ENCODE data around the gene PLA2G10.
"Not testable (repeated sequence)": the region's sequence is repeated elsewhere in the genome, so short reads cannot be mapped to it uniquely, and the experiment has no call there.

Gene PLA2G10

GRCh38 chr16:14667347-14668266, 26.5 kb downstream of the PLA2G10 start:
- no peak for FAIRE-seq
- DNase-seq (ENCODE audit: low spot score), result no peak

DNA sequence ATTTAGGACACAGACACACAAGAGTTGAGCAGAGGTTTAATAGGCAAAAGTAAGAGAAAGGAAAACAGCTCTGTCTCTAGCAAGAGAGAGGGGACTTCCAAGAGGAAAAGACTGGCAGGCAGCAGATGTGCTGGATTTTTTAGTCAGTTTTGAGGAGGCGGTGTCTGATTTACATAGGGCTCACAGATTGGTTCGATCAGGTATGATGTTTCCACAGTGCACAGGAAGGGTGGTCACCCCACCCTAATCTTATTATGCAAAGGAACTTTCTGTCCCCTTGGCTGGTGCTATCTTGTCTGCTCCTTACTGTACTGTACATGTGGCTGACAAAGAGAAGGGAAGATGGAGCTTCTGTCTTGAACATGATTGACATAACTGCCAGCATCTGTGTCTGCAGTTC, 36.0 kb downstream of the PLA2G10 start:
- FAIRE-seq (no peak), DNase-seq (ENCODE audit: low spot score) (no peak)

DNA sequence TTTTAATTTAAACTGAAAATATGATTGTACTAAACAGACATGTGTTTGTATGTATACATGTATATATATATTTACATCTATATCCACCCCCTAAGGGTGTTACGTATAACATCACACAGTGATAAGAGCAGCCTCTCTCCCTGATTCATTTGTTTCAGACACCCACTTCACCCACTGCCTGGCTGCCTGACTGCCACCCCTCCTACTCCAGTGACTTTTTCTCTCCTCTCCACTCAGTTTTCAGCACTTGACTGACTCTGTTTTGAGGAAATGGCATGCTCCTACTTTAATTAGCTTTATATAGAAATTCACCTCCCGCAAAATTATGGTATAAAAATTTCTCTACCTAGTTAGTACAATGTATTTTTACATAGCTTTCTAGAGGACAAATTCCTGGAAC, 41.4 kb downstream of the PLA2G10 start:
- FAIRE-seq (no peak), DNase-seq (ENCODE audit: low spot score) (no peak)

- FAIRE-seq (no peak), DNase-seq (ENCODE audit: low spot score) (no peak)
These were observed 43.5 kb downstream of the PLA2G10 start for GRCh38 chr16:14650629-14651028.

DNA sequence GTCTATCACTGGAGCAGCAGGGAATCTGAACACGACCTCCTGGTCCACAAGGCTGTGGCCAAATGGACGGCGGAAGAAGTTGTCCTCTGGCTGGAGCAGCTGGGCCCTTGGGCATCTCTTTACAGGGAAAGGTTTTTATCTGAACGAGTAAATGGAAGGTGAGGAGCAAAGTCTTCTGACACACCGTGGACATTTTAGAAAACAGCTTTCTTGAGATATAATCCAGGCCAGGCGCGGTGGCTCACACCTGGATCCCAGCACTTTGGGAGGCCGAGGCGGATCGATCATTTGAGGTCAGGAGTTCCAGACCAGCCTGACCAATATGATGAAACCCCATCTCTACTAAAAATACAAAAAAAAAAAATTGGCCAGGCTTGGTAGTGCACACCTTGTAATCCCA, 44.3 kb downstream of the PLA2G10 start:
- DNase-seq (ENCODE audit: low spot score), result no peak
- no peak for FAIRE-seq

- FAIRE-seq (no peak), DNase-seq (ENCODE audit: low spot score) (no peak)
These were observed 52.2 kb downstream of the PLA2G10 start for GRCh38 chr16:14641926-14642325.

GRCh38 chr16:14641206-14641605, 52.9 kb downstream of the PLA2G10 start:
- no peak for FAIRE-seq

GRCh38 chr16:14640538-14640937, 53.6 kb downstream of the PLA2G10 start:
- DNase-seq (ENCODE audit: low spot score) (no peak), FAIRE-seq (no peak)

More at GRCh38 chr16:14641206-14641605, 52.9 kb downstream of the PLA2G10 start:
- no peak for DNase-seq (ENCODE audit: low spot score)

DNA sequence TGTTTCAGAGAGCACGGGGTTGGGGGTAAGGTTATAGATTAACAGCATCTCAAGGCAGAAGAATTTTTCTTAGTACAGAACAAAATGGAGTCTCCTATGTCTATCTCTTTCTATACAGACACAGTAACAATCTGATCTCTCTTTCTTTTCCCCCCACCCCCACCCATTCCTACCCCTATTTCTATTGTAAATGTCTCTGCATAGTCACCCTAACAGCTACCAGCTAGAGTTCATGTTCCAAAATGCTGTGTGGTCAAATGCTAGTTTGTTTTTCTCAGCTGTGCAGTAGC, 57.2 kb downstream of the PLA2G10 start:
- FAIRE-seq; DNase-seq (ENCODE audit: low spot score): not testable (repeated sequence)

DNA sequence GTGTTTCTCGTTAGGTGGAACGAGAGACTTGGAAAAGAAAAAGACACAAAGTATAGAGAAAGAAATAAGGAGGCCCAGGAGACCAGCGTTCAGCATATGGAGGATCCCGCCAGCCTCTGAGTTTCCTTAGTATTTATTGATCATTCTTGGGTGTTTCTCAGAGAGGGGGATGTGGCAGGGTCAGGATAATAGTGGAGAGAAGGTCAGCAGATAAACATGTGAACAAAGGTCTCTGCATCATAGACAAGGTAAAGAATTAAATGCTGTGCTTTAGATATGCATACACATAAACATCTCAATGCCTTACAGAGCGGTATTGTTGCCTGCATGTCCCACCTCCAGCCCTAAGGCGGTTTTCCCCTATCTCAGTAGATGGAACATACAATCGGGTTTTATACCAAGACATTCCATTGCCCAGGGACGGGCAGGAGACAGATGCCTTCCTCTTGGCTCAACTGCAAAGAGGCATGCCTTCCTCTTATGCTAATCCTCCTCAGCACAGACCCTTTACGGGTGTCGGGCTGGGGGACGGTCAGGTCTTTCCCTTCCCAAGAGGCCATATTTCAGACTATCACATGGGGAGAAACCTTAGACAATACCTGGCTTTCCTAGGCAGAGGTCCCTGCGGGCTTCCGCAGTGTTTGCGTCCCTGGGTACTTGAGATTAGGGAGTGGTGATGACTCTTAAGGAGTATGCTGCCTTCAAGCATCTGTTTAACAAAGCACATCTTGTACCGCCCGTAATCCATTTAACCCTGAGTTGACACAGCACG, 57.7 kb downstream of the PLA2G10 start:
- FAIRE-seq, result not testable (repeated sequence)

GRCh38 chr16:14635395-14636165, 58.5 kb downstream of the PLA2G10 start:
- no peak for FAIRE-seq
- no peak for DNase-seq (ENCODE audit: low spot score)

More for the DNA sequence above, 57.7 kb downstream of the PLA2G10 start:
- not testable (repeated sequence) for DNase-seq (ENCODE audit: low spot score)

- DNase-seq (ENCODE audit: low spot score) (no peak), FAIRE-seq (no peak)
These were observed 59.8 kb downstream of the PLA2G10 start for GRCh38 chr16:14634389-14634725.

GRCh38 chr16:14632693-14633569, 61.2 kb downstream of the PLA2G10 start, which contains the start of gene BFAR:
BFAR (plus strand) TSS chr16:14632951; CDS start chr16:14644347, 11,396 bp downstream.
- DNase-seq (ENCODE audit: low spot score), result peak; percentile 94
- no peak for FAIRE-seq

GRCh38 chr16:14630620-14631330, 63.3 kb downstream of the PLA2G10 start:
- not testable (repeated sequence) for DNase-seq (ENCODE audit: low spot score); FAIRE-seq

- DNase-seq (ENCODE audit: low spot score) (peak; percentile 94), FAIRE-seq (no peak)
These were observed 64.0 kb downstream of the PLA2G10 start, which contains the start of gene PARN for GRCh38 chr16:14629919-14630619. PARN (minus strand) TSS chr16:14630260; CDS start chr16:14630125, 135 bp downstream.

GRCh38 chr16:14629612-14629918, 64.5 kb downstream of the PLA2G10 start:
- FAIRE-seq (no peak), DNase-seq (ENCODE audit: low spot score) (peak; percentile 12)

DNA sequence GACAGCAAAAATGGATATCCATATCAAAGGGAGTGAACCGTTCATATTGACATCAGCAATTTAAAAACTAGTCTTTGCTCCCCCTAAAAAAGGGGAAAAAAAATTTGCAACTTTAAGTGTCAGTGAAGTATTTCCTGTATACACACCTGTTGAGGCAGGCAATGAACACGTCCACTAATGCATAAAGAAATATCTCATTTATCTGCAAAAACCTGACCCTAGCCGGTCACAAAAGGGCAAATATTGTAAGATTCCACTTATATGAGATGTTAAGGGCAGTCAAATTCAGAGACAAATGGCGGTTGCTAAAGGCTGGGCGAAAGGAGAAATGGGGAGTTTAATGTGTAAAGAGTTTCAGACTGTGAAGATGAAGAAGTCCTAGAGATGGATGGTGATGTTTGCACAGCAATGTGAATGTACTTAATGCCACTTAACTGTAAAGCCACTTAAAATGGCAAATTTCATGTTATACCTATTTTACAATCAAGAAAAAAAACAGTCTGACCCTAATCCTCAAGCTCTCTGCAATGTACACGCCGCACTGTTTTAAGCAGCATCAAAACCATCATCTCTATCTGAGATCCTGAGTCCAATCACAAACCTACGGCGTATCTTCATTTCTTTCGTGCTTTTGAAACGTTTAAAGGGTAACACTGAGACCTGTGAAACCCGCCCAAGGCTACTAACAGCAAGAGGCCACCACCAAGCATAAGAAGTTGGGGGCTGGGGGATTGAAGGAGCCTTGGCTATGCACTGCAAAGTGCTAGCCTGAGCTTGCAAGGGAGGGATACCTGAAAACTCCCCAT, 65.1 kb downstream of the PLA2G10 start:
- DNase-seq (ENCODE audit: low spot score) (no peak), FAIRE-seq (no peak)

GRCh38 chr16:14627078-14627477, 67.0 kb downstream of the PLA2G10 start:
- DNase-seq (ENCODE audit: low spot score), result no peak
- no peak for FAIRE-seq
